Endothelial cell (in vitro differentiated cells): ENCODE data around the gene YIF1B. TPM values are rescaled to one million over a fixed set of nuclear protein-coding genes. Genes with fewer than 3 reads are reported as not detected.

ENCODE experiments used
- DNase-seq: peaks from one replicate; pipeline ENCODE4 v3.0.0; 2021; ENCODE audit warnings: low spot score
- H3K27ac Mint-ChIP-seq: one replicate; pipeline ENCODE4 v1.8.0; 2021; ENCODE audit warnings: mixed read lengths, inconsistent platforms; ENCODE audit not compliant: unreplicated experiment
- H3K27me3 Mint-ChIP-seq: one replicate; pipeline ENCODE4 v1.8.0; 2021; ENCODE audit warnings: mild to moderate bottlenecking, moderate library complexity, mixed read lengths, inconsistent platforms; ENCODE audit not compliant: unreplicated experiment
- H3K36me3 Mint-ChIP-seq: one replicate; pipeline ENCODE4 v1.8.0; 2021; ENCODE audit warnings: mild to moderate bottlenecking, low read depth, mixed read lengths, inconsistent platforms; ENCODE audit not compliant: unreplicated experiment
- H3K4me1 Mint-ChIP-seq: one replicate; pipeline ENCODE4 v1.8.0; 2021; ENCODE audit warnings: mild to moderate bottlenecking, mixed read lengths, inconsistent platforms; ENCODE audit not compliant: unreplicated experiment
- H3K4me3 Mint-ChIP-seq: one replicate; pipeline ENCODE4 v1.8.0; 2021; ENCODE audit warnings: mild to moderate bottlenecking, mixed read lengths, inconsistent platforms; ENCODE audit not compliant: unreplicated experiment
- H3K9me3 Mint-ChIP-seq: one replicate; pipeline ENCODE4 v1.8.0; 2021; ENCODE audit warnings: mixed read lengths, inconsistent platforms; ENCODE audit not compliant: unreplicated experiment
- CTCF ChIP-seq: fragments of 200-600 bp; sonication (generic); IDR thresholded peaks from one replicate; pipeline ENCODE4 v1.5.0; 2021; ENCODE audit warnings: antibody characterized with exemption; ENCODE audit not compliant: unreplicated experiment
- total RNA-seq: library from RNA; stranded (reverse); fragmentation: NEBNext Ultra II Directional; extraction: Animal tissue kit (Norgen Biotek cat#: 25700); gene quantifications from one replicate; pipeline ENCODE4 v1.2.1, GENCODE V29; 2021; ENCODE audit not compliant: unreplicated experiment

The YIF1B gene
- total RNA-seq, 1 donor from 2014 or later = 55.2 TPM

GRCh38 chr19:38255383-38256014, 60.2 kb downstream of the YIF1B start:
- H3K4me3 Mint-ChIP-seq = no peak overlapping the region
- no peak overlapping the region for H3K27ac Mint-ChIP-seq
- no peak for TF ChIP-seq CTCF
- H3K27me3 Mint-ChIP-seq = peaks cover 23% of the 10 kb centered on the region
- H3K9me3 Mint-ChIP-seq = no peaks in the 10 kb centered on the region
- no peak for DNase-seq
- no peaks in the 10 kb centered on the region for H3K36me3 Mint-ChIP-seq
- peaks cover 6% of the 10 kb centered on the region for H3K4me1 Mint-ChIP-seq

GRCh38 chr19:38253788-38254187, 62.0 kb downstream of the YIF1B start:
- Mint-ChIP-seq H3K9me3 (no peaks in the 10 kb centered on the region), H3K27ac (no peak overlapping the region), H3K4me3 (no peak overlapping the region)

More at GRCh38 chr19:38253788-38254187, 62.0 kb downstream of the YIF1B start:
- Mint-ChIP-seq H3K27me3 (peaks cover 23% of the 10 kb centered on the region), H3K36me3 (no peaks in the 10 kb centered on the region), H3K4me1 (peaks cover 6% of the 10 kb centered on the region)
- no peak for TF ChIP-seq CTCF
- no peak for DNase-seq

Other genes starting within 250 kb of the YIF1B start
- 6.0 TPM for gene DPF1, start 91.7 kb downstream of the YIF1B start, total RNA-seq
- 2.1 TPM for gene PPP1R14A, start 59.6 kb downstream of the YIF1B start, total RNA-seq
- 93.4 TPM for gene SPINT2, start 51.4 kb downstream of the YIF1B start, total RNA-seq
- gene C19orf33, start 11.7 kb downstream of the YIF1B start, total RNA-seq = 2.7 TPM
- 15.8 TPM for gene KCNK6, start 3.9 kb upstream of the YIF1B start, total RNA-seq
- gene CATSPERG, start 19.9 kb upstream of the YIF1B start, total RNA-seq = 3.2 TPM
- gene PSMD8, start 58.6 kb upstream of the YIF1B start, total RNA-seq = 137 TPM
- gene GGN, start 72.1 kb upstream of the YIF1B start, total RNA-seq = 0.74 TPM
- 3.2 TPM for gene SPRED3, start 72.8 kb upstream of the YIF1B start, total RNA-seq
- 10.6 TPM for gene FAM98C, start 87.1 kb upstream of the YIF1B start, total RNA-seq
- gene RASGRP4, start 110.3 kb upstream of the YIF1B start, total RNA-seq = 8.1 TPM
- gene RYR1, start 117.7 kb upstream of the YIF1B start, total RNA-seq = 1.3 TPM